Endothelial cell of umbilical vein (primary cell): Measurements from ENCODE around the gene DIP2B. TPM values are rescaled to one million over a fixed set of nuclear protein-coding genes. Genes with fewer than 3 reads are reported as not detected.

ENCODE experiments used
- BruUV-seq: library from RNA; stranded (reverse); fragments of 400-500 nt; replicated peaks from 2 replicates; lab custom pipeline; 2021; lab: Mats Ljungman, UMichigan
- CTCF ChIA-PET: fragments of 300-600, 350-600 bp; sonication (Branson Sonifier 250); formaldehyde crosslinking; loops from one replicate; lab custom pipeline; 2021; ENCODE audit warnings: antibody characterized with exemption, inconsistent platforms; lab: Charles Lee
- POLR2A ChIA-PET: fragments of 300-600, 350-600 bp; sonication (Branson Sonifier 250); formaldehyde crosslinking; loops from one replicate; lab custom pipeline; 2021; ENCODE audit warnings: antibody characterized with exemption, inconsistent platforms; lab: Charles Lee
- DNase-seq: peaks from one replicate; pipeline ENCODE4 v3.0.0-alpha.2; 2011; ENCODE audit warnings: low read depth, low spot score
- FAIRE-seq: peaks from 2 replicates; lab custom pipeline; 2011; peaks lifted over from hg19 to GRCh38; lab: Jason Lieb, UNC
- H2AFZ ChIP-seq: 2 replicates; pipeline ENCODE4 v1.6.0; 2012; ENCODE audit warnings: low read depth, low read length, control low read depth, inconsistent platforms
- H3K27ac ChIP-seq: 2 replicates; pipeline ENCODE4 v1.5.1; 2011; ENCODE audit warnings: low read depth, mild to moderate bottlenecking, control low read depth, low read length, moderate library complexity; ENCODE audit not compliant: insufficient read depth
- H3K27me3 ChIP-seq, 2 experiments: 2 replicates each; pipeline versions ENCODE4 v1.6.0 to v1.6.1; 2011; ENCODE audit warnings: low read length in 2 of 2, mixed read lengths in 1 of 2; ENCODE audit not compliant: control insufficient read depth in 2 of 2, insufficient read depth in 2 of 2
- H3K36me3 ChIP-seq, 2 experiments: 2 replicates in 1 of 2; 3 replicates in 1 of 2; pipeline ENCODE4 v1.5.1; 2011; ENCODE audit warnings: low read length in 2 of 2, mild to moderate bottlenecking in 1 of 2, moderate library complexity in 1 of 2; ENCODE audit not compliant: control insufficient read depth in 2 of 2, insufficient read depth in 2 of 2; ENCODE audit errors: extremely low read depth in 1 of 2
- H3K4me1 ChIP-seq: 3 replicates; pipeline ENCODE4 v1.5.1; 2011; ENCODE audit warnings: mild to moderate bottlenecking, low read length; ENCODE audit not compliant: control insufficient read depth, insufficient read depth; ENCODE audit errors: extremely low read depth
- H3K4me2 ChIP-seq: 2 replicates; pipeline ENCODE4 v1.6.1; 2011; ENCODE audit warnings: low read length, control low read depth, mixed read lengths; ENCODE audit not compliant: insufficient read depth
- H3K4me3 ChIP-seq, 3 experiments: fragments of 200-600 bp in 1 of 3; sonication (generic), shearing (Covaris generic) in 1 of 3; replicated peaks in 1 of 3; 2 replicates each; pipeline ENCODE4 v1.5.1; 2011 to 2016; ENCODE audit warnings: control low read depth in 3 of 3, low read length in 3 of 3, mild to moderate bottlenecking in 2 of 3, inconsistent platforms in 1 of 3, low read depth in 1 of 3, moderate library complexity in 1 of 3; ENCODE audit not compliant: insufficient read depth in 1 of 3
- H3K79me2 ChIP-seq: 2 replicates; pipeline ENCODE4 v1.6.0; 2012; ENCODE audit warnings: low read length, inconsistent platforms; ENCODE audit not compliant: control insufficient read depth, insufficient read depth
- H3K9ac ChIP-seq: replicated peaks from 2 replicates; pipeline ENCODE3; 2011; ENCODE audit warnings: low read length, control low read depth; ENCODE audit not compliant: insufficient read depth; ENCODE audit errors: extremely low read depth
- H3K9me1 ChIP-seq: replicated peaks from 3 replicates; pipeline ENCODE4 v1.6.0; 2011; ENCODE audit warnings: mild to moderate bottlenecking, low read length; ENCODE audit not compliant: control insufficient read depth, insufficient read depth; ENCODE audit errors: extremely low read depth
- H3K9me3 ChIP-seq: replicated peaks from 2 replicates; pipeline ENCODE4 v1.5.1; 2012; ENCODE audit warnings: low read length, inconsistent platforms; ENCODE audit not compliant: control insufficient read depth, insufficient read depth
- H4K20me1 ChIP-seq: replicated peaks from 2 replicates; pipeline ENCODE3; 2011; ENCODE audit warnings: mild to moderate bottlenecking, low read length; ENCODE audit not compliant: control insufficient read depth, insufficient read depth; ENCODE audit errors: extremely low read depth
- CTCF ChIP-seq, 2 donors: IDR thresholded peaks; 1 replicate in 1 of 2; 2 replicates in 1 of 2; pipeline ENCODE4 v1.5.1; 2011; ENCODE audit warnings: low read length in 2 of 2, mild to moderate bottlenecking in 2 of 2, moderate library complexity in 2 of 2, control low read depth in 1 of 2, inconsistent platforms in 1 of 2, low read depth in 1 of 2; ENCODE audit not compliant: insufficient read depth in 1 of 2; ENCODE audit errors: extremely low read depth in 1 of 2
- EZH2 ChIP-seq: IDR thresholded peaks from 2 replicates; pipeline ENCODE4 v1.6.1; 2012; ENCODE audit warnings: borderline replicate concordance, low read depth, mild to moderate bottlenecking, moderate library complexity, low read length, inconsistent platforms; ENCODE audit not compliant: severe bottlenecking
- FOS ChIP-seq: IDR thresholded peaks from 2 replicates; pipeline ENCODE4 v1.6.1; 2011; ENCODE audit warnings: mild to moderate bottlenecking, low read length, moderate library complexity, borderline replicate concordance; ENCODE audit not compliant: insufficient read depth
- JUN ChIP-seq: IDR thresholded peaks from 2 replicates; pipeline ENCODE4 v1.6.1; 2011; ENCODE audit warnings: borderline replicate concordance, low read depth; ENCODE audit not compliant: insufficient read length, insufficient read depth
- MAX ChIP-seq: IDR thresholded peaks from 2 replicates; pipeline ENCODE4 v1.6.1; 2011; ENCODE audit not compliant: insufficient read depth, insufficient read length
- MYC ChIP-seq: IDR thresholded peaks from one replicate; pipeline ENCODE4 v1.6.1; 2011; ENCODE audit warnings: mild to moderate bottlenecking, low read depth, low read length
- POLR2A ChIP-seq: IDR thresholded peaks from 2 replicates; pipeline ENCODE4 v1.6.1; 2012; ENCODE audit warnings: low read depth, mild to moderate bottlenecking, control low read depth, low read length
- POLR2AphosphoS5 ChIP-seq: IDR thresholded peaks from 2 replicates; pipeline ENCODE4 v1.6.1; 2012; ENCODE audit warnings: low read depth, mild to moderate bottlenecking, control low read depth, low read length, moderate library complexity; ENCODE audit not compliant: insufficient read depth
- dilution Hi-C: fragments of 300-500 bp; cut with MboI; formaldehyde crosslinking; loops from one replicate; pipeline ENCODE4 v1.15.0; 2019; ENCODE audit warnings: low sequenced_read_pairs; ENCODE audit not compliant: extremely low pct_ligation_motif_present
- intact Hi-C: fragments of 100-400 bp; cut with micrococcal nuclease; formaldehyde crosslinking; loops from one replicate; pipeline ENCODE4 v1.10.0; 2022
- polyA plus RNA-seq, 4 experiments: library from polyadenylated mRNA; depleted of rRNA in 3 of 4; stranded (reverse) in 3 of 4; unstranded in 1 of 4; fragments of >200 nt; gene quantifications; 2 replicates each; pipeline versions ENCODE4 v1.2.1 to v1.2.3, GENCODE V29; 2011 to 2012; ENCODE audit warnings: missing spikeins in 1 of 4
- total RNA-seq: library from RNA; stranded (reverse); gene quantifications from 2 replicates; pipeline ENCODE4 v1.2.3, GENCODE V29; 2021

The DIP2B gene
- total and polyA plus RNA-seq, 2 donors (not counting 3 experiments of a cell fraction or from before 2014, with no cell fraction given): 14.5 to 28.0 TPM

- intact Hi-C loops (loop anchor here (1.0 kb wide), 1 partner anchor 229 kb away; no protein-coding TSS in a partner anchor), dilution Hi-C loops (no loop called here)
- Histone ChIP-seq H3K9me1 (no peaks in the 10 kb centered on the region), H3K79me2 (no peaks in the 10 kb centered on the region), H4K20me1 (no peaks in the 10 kb centered on the region), H3K27ac (no peak overlapping the region), H3K9me3 (no peaks in the 10 kb centered on the region), H2AFZ (no peak overlapping the region), H3K27me3 (no peaks in the 10 kb centered on the region), H3K4me1 (no peaks in the 10 kb centered on the region), H3K4me3 (no peak overlapping the region), H3K36me3 (peaks cover 5 to 24% of the 10 kb centered on the region in 2 experiments), H3K4me2 (no peak overlapping the region), H3K9ac (no peak overlapping the region)
- FAIRE-seq (peak; percentile 59), DNase-seq (peak; percentile 39)
- BruUV-seq: no TSS peak
- CTCF ChIA-PET: interaction anchor here (0.8 to 2.0 kb wide), 7 partner anchors 10 to 607 kb away, joined by 3 to 17 read pairs (median 3); partner anchors contain the start of gene DIP2B
- TF ChIP-seq JUN: no peak
- TF ChIP-seq FOS: no peak
- no peak for TF ChIP-seq EZH2
- TF ChIP-seq CTCF (IDR thresholded peaks at IDR 0.05; ENCODE audit: extremely low read depth in 1 of 2, insufficient read depth in 1 of 2, low read depth in 1 of 2, low read length in 2 of 2): peak; percentile 66 to 71
- TF ChIP-seq POLR2A: no peak
- TF ChIP-seq POLR2AphosphoS5: no peak
- TF ChIP-seq MYC: no peak
- no peak for TF ChIP-seq MAX
- POLR2A ChIA-PET: no interaction called here
These were observed 229.9 kb downstream of the DIP2B start for GRCh38 chr12:50734409-50735263.
